Limb (tissue), 2 donors: ENCODE results near the gene SHISA9.

Experiments
- DNase-seq, 2 donors: peaks; one replicate each; pipeline ENCODE4 v3.0.0-alpha.2; 2016; ENCODE audit errors: extremely low spot score in 2 of 2

The SHISA9 gene

GRCh38 chr16:12944300-12944699 is 42.9 kb downstream of the SHISA9 start:
- DNase-seq: no peak

- DNase-seq: no peak
Observed at GRCh38 chr16:12951392-12951791, 50.0 kb downstream of the SHISA9 start.

- no peak for DNase-seq
Observed at GRCh38 chr16:12951976-12952375, 50.6 kb downstream of the SHISA9 start.

- no peak for DNase-seq
Observed at GRCh38 chr16:12958366-12958765, 57.0 kb downstream of the SHISA9 start.

- no peak for DNase-seq
Observed at GRCh38 chr16:12959072-12959471, 57.7 kb downstream of the SHISA9 start.

- DNase-seq: no peak
Observed at GRCh38 chr16:12961626-12962025, 60.2 kb downstream of the SHISA9 start.

- no peak for DNase-seq
Observed at GRCh38 chr16:12964461-12964860, 63.1 kb downstream of the SHISA9 start.

GRCh38 chr16:12965274-12965804 is 63.9 kb downstream of the SHISA9 start:
- no peak for DNase-seq

GRCh38 chr16:12971241-12971640 is 69.8 kb downstream of the SHISA9 start:
- DNase-seq: peak in 1 of 2 donors; percentile 48

- DNase-seq: no peak
Observed at GRCh38 chr16:12972246-12972645, 70.8 kb downstream of the SHISA9 start.

- no peak for DNase-seq
Observed at GRCh38 chr16:12975766-12976165, 74.4 kb downstream of the SHISA9 start.

- no peak for DNase-seq
Observed at GRCh38 chr16:12976496-12976895, 75.1 kb downstream of the SHISA9 start.

- no peak for DNase-seq
Observed at GRCh38 chr16:12976936-12977335, 75.5 kb downstream of the SHISA9 start.

- DNase-seq: no peak
Observed at GRCh38 chr16:12985516-12985915, 84.1 kb downstream of the SHISA9 start.

GRCh38 chr16:12988071-12988470 is 86.7 kb downstream of the SHISA9 start:
- DNase-seq: no peak

GRCh38 chr16:12992066-12992465 is 90.7 kb downstream of the SHISA9 start:
- DNase-seq: no peak

GRCh38 chr16:12994402-12994801 is 93.0 kb downstream of the SHISA9 start:
- DNase-seq: no peak

- no peak for DNase-seq
Observed at GRCh38 chr16:12995721-12996372, 94.4 kb downstream of the SHISA9 start.

GRCh38 chr16:12998361-12999085 is 97.1 kb downstream of the SHISA9 start:
- no peak for DNase-seq

GRCh38 chr16:12999368-12999767 is 98.0 kb downstream of the SHISA9 start:
- no peak for DNase-seq

GRCh38 chr16:13005721-13006247 is 104.4 kb downstream of the SHISA9 start:
- no peak for DNase-seq

GRCh38 chr16:13012601-13013000 is 111.2 kb downstream of the SHISA9 start:
- no peak for DNase-seq

- DNase-seq: no peak
Observed at GRCh38 chr16:13013043-13013442, 111.6 kb downstream of the SHISA9 start.
